ENCODE measurements around the gene CYP8B1.

CYP8B1 gene

GRCh38 chr3:42900226-42901072 is 24.8 kb upstream of the CYP8B1 start:
- no peaks in the 10 kb centered on the region for H3K36me3 Mint-ChIP-seq (ENCODE audit: low read depth)
- H3K4me3 Mint-ChIP-seq, result no peak overlapping the region
- DNase-seq, result no peak
- H3K4me1 Mint-ChIP-seq, result peaks cover 5% of the 10 kb centered on the region
- H3K9me3 Mint-ChIP-seq, result no peaks in the 10 kb centered on the region
- no peak overlapping the region for H3K27ac Mint-ChIP-seq
- TF ChIP-seq CTCF (IDR thresholded peaks at IDR 0.05), result no peak
- peaks cover 21% of the 10 kb centered on the region for H3K27me3 Mint-ChIP-seq (ENCODE audit: low read depth, poor library complexity)

- Mint-ChIP-seq H3K27me3 (ENCODE audit: low read depth, poor library complexity) (peaks cover 13% of the 10 kb centered on the region), H3K4me3 (no peak overlapping the region), H3K36me3 (ENCODE audit: low read depth) (no peaks in the 10 kb centered on the region), H3K4me1 (peaks cover 10% of the 10 kb centered on the region), H3K27ac (no peak overlapping the region), H3K9me3 (no peaks in the 10 kb centered on the region)
- DNase-seq, result no peak
- TF ChIP-seq CTCF (IDR thresholded peaks at IDR 0.05), result no peak
Observed at GRCh38 chr3:42898896-42899675, 23.4 kb upstream of the CYP8B1 start.

- H3K36me3 Mint-ChIP-seq (ENCODE audit: low read depth), result no peaks in the 10 kb centered on the region
- no peak overlapping the region for H3K4me3 Mint-ChIP-seq
- peaks cover 10% of the 10 kb centered on the region for H3K4me1 Mint-ChIP-seq
- DNase-seq, result no peak
- TF ChIP-seq CTCF (IDR thresholded peaks at IDR 0.05), result no peak
- H3K27ac Mint-ChIP-seq, result no peak overlapping the region
- H3K27me3 Mint-ChIP-seq (ENCODE audit: low read depth, poor library complexity), result peaks cover 2% of the 10 kb centered on the region
- H3K9me3 Mint-ChIP-seq, result no peaks in the 10 kb centered on the region
Observed at GRCh38 chr3:42895580-42895868, 19.8 kb upstream of the CYP8B1 start.

- no peak for TF ChIP-seq CTCF (IDR thresholded peaks at IDR 0.05)
- no peak for DNase-seq
- Mint-ChIP-seq H3K4me3 (no peak overlapping the region), H3K9me3 (no peaks in the 10 kb centered on the region), H3K36me3 (ENCODE audit: low read depth) (no peaks in the 10 kb centered on the region), H3K27me3 (ENCODE audit: low read depth, poor library complexity) (no peaks in the 10 kb centered on the region), H3K27ac (no peak overlapping the region), H3K4me1 (peaks cover 10% of the 10 kb centered on the region)
Observed at GRCh38 chr3:42894698-42895579, 19.3 kb upstream of the CYP8B1 start.

GRCh38 chr3:42892807-42893206 is 17.1 kb upstream of the CYP8B1 start:
- peaks cover 10% of the 10 kb centered on the region for H3K27me3 Mint-ChIP-seq (ENCODE audit: low read depth, poor library complexity)
- no peak for DNase-seq
- peaks cover 10% of the 10 kb centered on the region for H3K4me1 Mint-ChIP-seq
- no peak for TF ChIP-seq CTCF (IDR thresholded peaks at IDR 0.05)
- no peaks in the 10 kb centered on the region for H3K9me3 Mint-ChIP-seq
- H3K4me3 Mint-ChIP-seq, result no peak overlapping the region
- H3K36me3 Mint-ChIP-seq (ENCODE audit: low read depth), result no peaks in the 10 kb centered on the region
- no peak overlapping the region for H3K27ac Mint-ChIP-seq

Measured in nephron progenitor cell (in vitro differentiated cells).